SJCRH30 (cell line): Measurements from ENCODE around the gene EP400. TPM values are rescaled to one million over a fixed set of nuclear protein-coding genes. Genes with fewer than 3 reads are reported as not detected.

Experiments used
- DNase-seq, 2 experiments: peaks; one replicate each; pipeline ENCODE4 v3.0.0-alpha.2; 2015 to 2020
- H3K27ac ChIP-seq: fragments of 250-450 bp; sonication (Bioruptor Pico); 2 replicates; pipeline ENCODE4 v1.5.1; 2020; ENCODE audit warnings: mild to moderate bottlenecking, moderate library complexity
- H3K27me3 ChIP-seq: fragments of 250-450 bp; sonication (Bioruptor Pico); 2 replicates; pipeline ENCODE4 v1.5.1; 2020; ENCODE audit warnings: mild to moderate bottlenecking, moderate library complexity
- H3K36me3 ChIP-seq: fragments of 250-450 bp; sonication (Bioruptor Pico); 2 replicates; pipeline ENCODE4 v1.5.1; 2020; ENCODE audit warnings: mild to moderate bottlenecking, moderate library complexity
- H3K4me1 ChIP-seq: fragments of 250-450 bp; sonication (Bioruptor Pico); 2 replicates; pipeline ENCODE4 v1.5.1; 2020; ENCODE audit warnings: mild to moderate bottlenecking, moderate library complexity
- H3K4me3 ChIP-seq: fragments of 250-450 bp; sonication (Bioruptor Pico); 2 replicates; pipeline ENCODE4 v1.5.1; 2020; ENCODE audit warnings: mild to moderate bottlenecking, moderate library complexity
- H3K9me3 ChIP-seq: fragments of 250-450 bp; sonication (Bioruptor Pico); replicated peaks from 2 replicates; pipeline ENCODE4 v1.5.1; 2020; ENCODE audit warnings: mild to moderate bottlenecking, moderate library complexity
- total RNA-seq: library from RNA; depleted of rRNA; stranded (reverse); fragments of >200 nt; shearing (Covaris generic); gene quantifications from 2 replicates; pipeline ENCODE4 v1.2.3, GENCODE V29; 2014

Gene EP400
- total RNA-seq, 1 experiment from 2014 or later = 17.0 TPM

GRCh38 chr12:132103542-132104308, 154.0 kb downstream of the EP400 start:
- Histone ChIP-seq H3K36me3 (peaks cover 2% of the 10 kb centered on the region; the same call in 1 of the 2 replicates), H3K4me1 (no peaks in the 10 kb centered on the region), H3K27ac (no peak overlapping the region), H3K9me3 (no peaks in the 10 kb centered on the region), H3K27me3 (no peaks in the 10 kb centered on the region), H3K4me3 (no peak overlapping the region)
- DNase-seq = no peak

GRCh38 chr12:132105467-132105866, 155.7 kb downstream of the EP400 start:
- Histone ChIP-seq H3K36me3 (peaks cover 2% of the 10 kb centered on the region; the same call in 1 of the 2 replicates), H3K27ac (no peak overlapping the region), H3K4me1 (no peaks in the 10 kb centered on the region), H3K27me3 (no peaks in the 10 kb centered on the region), H3K4me3 (no peak overlapping the region), H3K9me3 (no peaks in the 10 kb centered on the region)
- DNase-seq = no peak

GRCh38 chr12:132106921-132107320, 157.2 kb downstream of the EP400 start:
- Histone ChIP-seq H3K27me3 (no peaks in the 10 kb centered on the region), H3K4me3 (no peak overlapping the region), H3K36me3 (peaks cover 2% of the 10 kb centered on the region; the same call in 1 of the 2 replicates), H3K27ac (no peak overlapping the region), H3K4me1 (no peaks in the 10 kb centered on the region), H3K9me3 (no peaks in the 10 kb centered on the region)
- no peak for DNase-seq

GRCh38 chr12:132108211-132108832, 158.6 kb downstream of the EP400 start:
- Histone ChIP-seq H3K27ac (no peak overlapping the region), H3K36me3 (peaks cover 2% of the 10 kb centered on the region; the same call in 1 of the 2 replicates), H3K4me1 (no peaks in the 10 kb centered on the region), H3K27me3 (no peaks in the 10 kb centered on the region), H3K4me3 (no peak overlapping the region), H3K9me3 (no peaks in the 10 kb centered on the region)
- DNase-seq = no peak

DNA sequence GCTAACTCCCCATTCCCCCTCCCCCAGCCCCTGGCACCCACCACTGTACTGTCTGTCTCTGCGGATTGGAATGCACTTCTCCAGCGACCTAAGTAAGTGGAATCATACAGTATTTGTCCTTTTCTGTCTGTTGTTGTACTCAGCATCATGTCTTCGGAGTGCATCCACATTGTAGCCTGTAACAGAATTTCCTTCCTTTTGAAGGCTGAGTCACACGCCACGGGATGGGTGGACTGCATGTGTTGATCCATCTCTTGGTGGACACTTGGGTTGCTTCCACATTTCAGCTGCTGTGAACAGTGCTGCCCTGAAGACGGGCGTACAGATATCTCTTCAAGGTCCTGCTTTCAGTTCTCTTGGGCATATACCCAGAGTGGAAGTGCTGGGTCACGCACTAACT, 160.0 kb downstream of the EP400 start:
- Histone ChIP-seq H3K4me3 (no peak overlapping the region), H3K9me3 (no peaks in the 10 kb centered on the region)
- DNase-seq = no peak

GRCh38 chr12:132110677-132111076, 160.9 kb downstream of the EP400 start:
- Histone ChIP-seq H3K27me3 (no peaks in the 10 kb centered on the region), H3K27ac (no peak overlapping the region), H3K9me3 (no peaks in the 10 kb centered on the region), H3K4me3 (no peak overlapping the region), H3K4me1 (no peaks in the 10 kb centered on the region), H3K36me3 (peaks cover 5% of the 10 kb centered on the region; the same call in 1 of the 2 replicates)
- no peak for DNase-seq

More for the DNA sequence above, 160.0 kb downstream of the EP400 start:
- Histone ChIP-seq H3K27me3 (no peaks in the 10 kb centered on the region), H3K36me3 (peaks cover 2% of the 10 kb centered on the region; the same call in 1 of the 2 replicates), H3K27ac (no peak overlapping the region), H3K4me1 (no peaks in the 10 kb centered on the region)

DNA sequence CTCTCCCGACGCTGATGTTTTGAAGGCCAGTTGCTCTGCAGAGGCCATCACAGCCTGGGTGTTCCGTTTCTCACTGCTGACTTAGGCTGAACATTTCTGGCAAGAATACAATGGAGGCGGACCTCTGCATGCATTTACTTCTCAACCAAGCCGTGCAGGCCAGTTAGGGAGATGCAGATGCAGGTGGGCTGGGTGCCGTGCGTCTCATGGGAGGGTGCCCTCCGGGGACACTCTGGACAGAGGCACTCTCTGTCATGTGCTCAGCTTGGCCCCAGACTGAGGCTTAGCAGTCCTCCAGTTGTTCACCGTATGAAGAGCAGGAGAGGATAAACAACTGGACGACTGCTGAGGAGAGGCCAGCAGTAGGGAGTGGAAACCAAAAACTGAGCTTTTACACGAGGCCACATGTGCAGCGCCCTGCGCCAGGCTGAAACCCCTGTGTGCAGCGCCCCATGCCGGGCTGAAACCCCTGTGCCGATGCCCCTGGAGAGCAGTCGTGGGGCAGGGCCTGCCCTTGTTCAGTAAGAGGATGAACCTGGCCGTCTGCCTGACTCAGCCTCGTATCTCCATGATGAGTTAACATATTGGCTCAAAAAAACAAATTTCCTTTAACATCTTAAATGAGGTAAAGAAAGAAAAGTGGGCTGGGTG, 162.0 kb downstream of the EP400 start:
- H3K9me3 ChIP-seq = no peaks in the 10 kb centered on the region
- no peak overlapping the region for H3K4me3 ChIP-seq
- H3K36me3 ChIP-seq = peaks cover 9% of the 10 kb centered on the region
- no peak for DNase-seq
- H3K27me3 ChIP-seq = no peaks in the 10 kb centered on the region
- no peak overlapping the region for H3K27ac ChIP-seq
- no peaks in the 10 kb centered on the region for H3K4me1 ChIP-seq

DNA sequence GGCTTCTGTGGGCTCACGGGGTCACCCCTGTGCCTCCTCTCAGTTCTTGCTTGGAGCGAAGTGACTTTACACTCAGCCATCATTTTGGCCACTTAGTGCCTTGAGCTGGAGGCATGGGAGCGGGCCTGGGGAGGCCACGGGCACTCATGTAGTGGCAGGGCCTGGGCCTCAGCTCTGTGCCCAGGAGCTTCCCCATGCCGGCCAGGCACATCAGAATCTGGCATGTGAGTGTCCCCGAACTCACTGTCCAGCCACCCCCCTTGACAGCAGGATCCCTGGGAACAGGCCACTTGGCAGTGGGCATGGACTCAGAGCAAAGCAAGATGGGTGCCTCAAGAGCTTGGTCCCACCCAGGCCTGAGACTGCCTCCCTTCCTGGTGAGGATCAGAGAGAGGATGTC, 164.9 kb downstream of the EP400 start:
- Histone ChIP-seq H3K4me1 (no peaks in the 10 kb centered on the region), H3K4me3 (no peak overlapping the region), H3K36me3 (peaks cover 7% of the 10 kb centered on the region), H3K27me3 (no peaks in the 10 kb centered on the region), H3K9me3 (no peaks in the 10 kb centered on the region), H3K27ac (no peak overlapping the region)
- DNase-seq = no peak

GRCh38 chr12:132115500-132115899, 165.8 kb downstream of the EP400 start:
- Histone ChIP-seq H3K36me3 (peaks cover 7% of the 10 kb centered on the region), H3K9me3 (no peaks in the 10 kb centered on the region), H3K4me1 (no peaks in the 10 kb centered on the region), H3K4me3 (no peak overlapping the region), H3K27ac (no peak overlapping the region), H3K27me3 (no peaks in the 10 kb centered on the region)
- DNase-seq = no peak

DNA sequence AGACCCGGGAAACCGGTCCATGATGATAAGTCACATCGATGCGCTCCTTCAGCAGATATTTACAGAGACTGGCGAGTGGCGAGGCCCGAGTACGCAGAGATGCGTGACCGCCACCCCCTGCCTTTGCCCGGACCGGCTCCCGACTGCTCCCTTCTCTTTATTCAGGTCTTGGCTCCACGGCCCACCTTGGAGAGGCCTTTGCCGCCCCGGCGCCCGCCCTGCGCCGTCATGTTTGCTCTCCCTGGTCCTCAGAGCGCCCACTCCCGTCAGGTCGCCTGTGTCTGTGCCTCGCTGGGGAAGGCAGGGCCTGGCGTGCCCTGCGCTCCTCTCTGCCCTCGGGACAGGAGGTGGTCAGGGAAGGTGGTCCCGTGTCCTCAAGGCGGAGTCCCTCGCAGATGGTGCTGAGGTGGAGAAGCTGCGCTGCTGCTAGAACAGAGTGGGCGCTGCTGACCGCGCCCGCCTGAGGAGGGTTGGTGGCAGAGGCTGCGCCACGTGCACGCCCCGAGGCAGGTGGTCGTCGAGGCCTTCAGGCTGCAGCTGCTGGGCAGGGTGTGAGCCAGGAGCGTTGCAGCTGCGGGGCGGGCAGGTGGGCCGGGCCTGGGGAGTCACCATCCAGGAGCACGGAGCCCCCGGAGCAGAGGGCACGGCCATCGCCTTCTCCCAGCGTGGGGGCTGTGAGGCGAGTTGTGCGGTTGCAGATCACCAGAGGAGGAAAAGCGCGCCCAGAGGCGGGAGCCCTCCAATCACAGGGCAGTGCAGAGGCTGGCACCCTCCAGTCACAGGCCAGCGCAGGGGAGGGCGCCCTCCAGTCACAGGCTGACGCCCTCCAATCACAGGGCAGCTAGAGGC, 167.2 kb downstream of the EP400 start:
- Histone ChIP-seq H3K36me3 (peaks cover 7% of the 10 kb centered on the region), H3K27ac (no peak overlapping the region), H3K4me3 (no peak overlapping the region), H3K4me1 (no peaks in the 10 kb centered on the region), H3K9me3 (no peaks in the 10 kb centered on the region), H3K27me3 (no peaks in the 10 kb centered on the region)
- no peak for DNase-seq

- Histone ChIP-seq H3K27me3 (no peaks in the 10 kb centered on the region), H3K4me1 (no peaks in the 10 kb centered on the region), H3K36me3 (peaks cover 7% of the 10 kb centered on the region), H3K9me3 (no peaks in the 10 kb centered on the region), H3K4me3 (no peak overlapping the region), H3K27ac (no peak overlapping the region)
- DNase-seq = peak in 1 of 2 experiments; percentile 11
Measured at GRCh38 chr12:132117558-132117875, 167.8 kb downstream of the EP400 start.

- no peaks in the 10 kb centered on the region for H3K4me1 ChIP-seq
- peaks cover 13% of the 10 kb centered on the region for H3K36me3 ChIP-seq
- DNase-seq = no peak
- H3K27ac ChIP-seq = no peak overlapping the region
- no peak overlapping the region for H3K4me3 ChIP-seq
- H3K27me3 ChIP-seq = no peaks in the 10 kb centered on the region
- H3K9me3 ChIP-seq = no peaks in the 10 kb centered on the region
Measured at GRCh38 chr12:132118876-132119275, 169.1 kb downstream of the EP400 start.

- Histone ChIP-seq H3K27ac (no peak overlapping the region), H3K4me1 (no peaks in the 10 kb centered on the region), H3K27me3 (no peaks in the 10 kb centered on the region), H3K9me3 (no peaks in the 10 kb centered on the region), H3K4me3 (no peak overlapping the region), H3K36me3 (peaks cover 28% of the 10 kb centered on the region)
- DNase-seq = no peak
Measured at GRCh38 chr12:132121283-132121682, 171.5 kb downstream of the EP400 start.

- Histone ChIP-seq H3K9me3 (peaks cover 4% of the 10 kb centered on the region; the same call in 1 of the 2 replicates), H3K36me3 (peaks cover 48% of the 10 kb centered on the region)
- DNase-seq = no peak
Measured at GRCh38 chr12:132123970-132124765, 174.4 kb downstream of the EP400 start.

More at GRCh38 chr12:132123970-132124765, 174.4 kb downstream of the EP400 start:
- no peaks in the 10 kb centered on the region for H3K27me3 ChIP-seq
- H3K4me1 ChIP-seq = no peaks in the 10 kb centered on the region
- H3K4me3 ChIP-seq = no peak overlapping the region
- H3K27ac ChIP-seq = no peak overlapping the region
